Naive thymus-derived CD4-positive, alpha-beta T cell (primary cell): ENCODE measurements around the gene HAGH. TPM values are rescaled to one million over a fixed set of nuclear protein-coding genes. Genes with fewer than 3 reads are reported as not detected.

Experiments used
- ATAC-seq: fragments of 150-1000 bp; cut with Tn5 transposase; 2 replicates; pipeline ENCODE4 v1.10.0; 2021; ENCODE audit warnings: mild to moderate bottlenecking, moderate library complexity
- CTCF ChIA-PET: fragments of 350-600 bp; sonication (Branson Sonifier 250); formaldehyde crosslinking; loops from one replicate; lab custom pipeline; 2021; ENCODE audit warnings: antibody characterized with exemption; lab: Charles Lee
- POLR2A ChIA-PET: fragments of 350-600 bp; sonication (Branson Sonifier 250); formaldehyde crosslinking; loops from one replicate; lab custom pipeline; 2021; ENCODE audit warnings: antibody characterized with exemption, inconsistent platforms; lab: Charles Lee
- DNase-seq, 9 donors: peaks; one replicate each; pipeline versions ENCODE4 v3.0.0 to v3.0.0-alpha.2; 2020 to 2022; ENCODE audit warnings: mixed read lengths in 1 of 9
- H3K27ac ChIP-seq: one replicate; pipeline ENCODE4 v1.7.0; 2013; ENCODE audit warnings: mild to moderate bottlenecking, low read depth, low read length, moderate library complexity
- H3K27me3 ChIP-seq, 2 donors: one replicate each; pipeline ENCODE4 v1.7.0; 2013; ENCODE audit warnings: low read length in 2 of 2, mild to moderate bottlenecking in 2 of 2, moderate library complexity in 2 of 2; ENCODE audit not compliant: control insufficient read depth in 2 of 2, insufficient read depth in 2 of 2
- H3K36me3 ChIP-seq, 3 experiments: 1 replicate in 2 of 3; 2 replicates in 1 of 3; pipeline ENCODE4 v1.7.0; 2013; ENCODE audit warnings: low read length in 3 of 3, mild to moderate bottlenecking in 3 of 3, moderate library complexity in 1 of 3; ENCODE audit not compliant: insufficient read depth in 3 of 3, control insufficient read depth in 2 of 3
- H3K4me1 ChIP-seq, 2 donors: one replicate each; pipeline ENCODE4 v1.7.0; 2013; ENCODE audit warnings: low read length in 2 of 2, mild to moderate bottlenecking in 2 of 2, moderate library complexity in 1 of 2; ENCODE audit not compliant: control insufficient read depth in 2 of 2, insufficient read depth in 2 of 2
- H3K4me3 ChIP-seq: 2 replicates; pipeline ENCODE4 v1.7.0; 2013; ENCODE audit warnings: mild to moderate bottlenecking, low read length
- H3K9me3 ChIP-seq, 3 experiments: 1 replicate in 2 of 3; 2 replicates in 1 of 3; pipeline ENCODE4 v1.7.0; 2013; ENCODE audit warnings: low read length in 3 of 3; ENCODE audit not compliant: control insufficient read depth in 2 of 3
- H3K27ac Mint-ChIP-seq, 9 donors: one replicate each; pipeline ENCODE4 v1.8.0; 2020 to 2022; ENCODE audit warnings: mixed read lengths in 9 of 9, mild to moderate bottlenecking in 8 of 9, moderate library complexity in 5 of 9, inconsistent platforms in 2 of 9
- H3K27me3 Mint-ChIP-seq, 5 donors: one replicate each; pipeline ENCODE4 v1.8.0; 2021 to 2022; ENCODE audit warnings: mixed read lengths in 5 of 5, mild to moderate bottlenecking in 1 of 5
- H3K36me3 Mint-ChIP-seq, 5 donors: one replicate each; pipeline ENCODE4 v1.8.0; 2020 to 2022; ENCODE audit warnings: mixed read lengths in 5 of 5, mild to moderate bottlenecking in 3 of 5, inconsistent platforms in 1 of 5
- H3K4me1 Mint-ChIP-seq, 7 donors: one replicate each; pipeline ENCODE4 v1.8.0; 2020 to 2022; ENCODE audit warnings: mixed read lengths in 7 of 7, mild to moderate bottlenecking in 3 of 7, inconsistent platforms in 1 of 7
- H3K4me3 Mint-ChIP-seq, 10 donors: one replicate each; pipeline ENCODE4 v1.8.0; 2020 to 2022; ENCODE audit warnings: mild to moderate bottlenecking in 10 of 10, mixed read lengths in 10 of 10, moderate library complexity in 6 of 10, inconsistent platforms in 2 of 10
- H3K9me3 Mint-ChIP-seq, 11 donors: one replicate each; pipeline ENCODE4 v1.8.0; 2020 to 2022; ENCODE audit warnings: mixed read lengths in 11 of 11, mild to moderate bottlenecking in 4 of 11, inconsistent platforms in 1 of 11, moderate library complexity in 1 of 11
- intact Hi-C, 2 donors: fragments of 100-400 bp; cut with micrococcal nuclease; formaldehyde crosslinking; loops; one replicate each; pipeline ENCODE4 v1.15.1; 2023
- polyA plus RNA-seq, 2 donors: library from polyadenylated mRNA; unstranded; fragments of 300-500 nt; fragmentation: Illumina TruSeq; gene quantifications; one replicate each; pipeline ENCODE4 v1.2.3, GENCODE V29; 2021
- total RNA-seq, 6 experiments: library from RNA in 5 of 6; stranded (reverse) in 5 of 6; gene quantifications; 1 replicate in 5 of 6; 2 replicates in 1 of 6; pipeline ENCODE4 v1.2.3 and lab custom pipeline; 2021 to 2026

HAGH gene
- total and polyA plus RNA-seq, 7 experiments from 2014 or later, result 39.4 to 72.9 (median 48.9) TPM

DNA sequence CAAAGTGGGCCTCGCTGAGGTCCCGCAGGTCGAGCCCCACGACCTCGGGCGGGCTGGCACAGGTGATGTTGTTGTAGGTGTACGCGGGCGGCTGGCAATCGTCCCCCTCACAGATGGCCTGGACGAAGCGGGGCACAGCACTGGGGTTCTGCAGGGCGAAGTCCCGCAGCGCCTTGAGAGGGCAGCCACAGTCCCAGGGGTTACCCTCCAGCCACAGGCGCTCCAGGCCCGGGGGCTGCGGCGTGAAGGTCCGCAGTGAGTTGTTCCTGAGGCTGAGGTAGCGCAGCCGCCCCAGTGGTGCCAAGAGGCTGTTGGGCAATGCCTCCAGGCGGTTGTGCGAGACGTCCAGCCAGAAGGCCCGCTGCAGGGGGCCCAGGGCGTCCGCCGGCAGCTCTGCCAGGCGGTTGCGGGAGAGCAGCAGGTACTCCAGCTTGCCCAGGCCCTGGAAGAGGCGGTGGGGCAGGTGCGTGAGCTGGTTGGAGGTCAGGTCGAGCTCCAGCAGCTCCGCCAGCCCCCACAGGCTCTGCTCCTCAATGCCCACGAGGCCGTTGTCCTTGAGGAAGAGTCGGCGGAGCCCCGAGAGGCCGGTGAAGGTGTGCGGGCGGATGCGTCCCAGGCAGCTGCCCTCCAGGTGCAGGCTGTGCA lies 35.9 kb downstream of the HAGH start:
- POLR2A ChIA-PET, result interaction anchor here (0.8 kb wide), 1 partner anchor 8 kb away, joined by 3 read pairs; the partner anchor contains the start of genes NUBP2 and SPSB3
- DNase-seq (peak in 1 of 9 donors; percentile 4), ATAC-seq (no peak)
- Mint-ChIP-seq H3K4me3 (no peak overlapping the region), H3K4me1 (peaks cover 0 to 5% (median 2%) of the 10 kb centered on the region in 7 donors), H3K27me3 (no peaks in the 10 kb centered on the region), H3K27ac (no peak overlapping the region), H3K36me3 (peaks cover 0 to 5% (median 1%) of the 10 kb centered on the region in 5 donors), H3K9me3 (no peaks in the 10 kb centered on the region)
- peaks cover 0 to 66% (median 4%) of the 10 kb centered on the region in 3 experiments for H3K36me3 ChIP-seq
- peaks cover 0 to 3% of the 10 kb centered on the region in 2 donors for H3K4me1 ChIP-seq
- no peak overlapping the region for H3K27ac ChIP-seq
- CTCF ChIA-PET, result no interaction called here
- no peak overlapping the region for H3K4me3 ChIP-seq
- H3K9me3 ChIP-seq, result no peaks in the 10 kb centered on the region
- intact Hi-C loops, result no loop called here
- H3K27me3 ChIP-seq, result no peaks in the 10 kb centered on the region

- ChIA-PET CTCF (no interaction called here), POLR2A (interaction anchor here (0.8 kb wide), 1 partner anchor 8 kb away, joined by 3 read pairs; the partner anchor contains the start of genes NUBP2 and SPSB3)
- peaks cover 0 to 71% (median 4%) of the 10 kb centered on the region in 3 experiments for H3K36me3 ChIP-seq
- Mint-ChIP-seq H3K4me3 (no peak overlapping the region), H3K4me1 (peaks cover 0 to 10% (median 5%) of the 10 kb centered on the region in 7 donors), H3K36me3 (peaks cover 0 to 5% (median 1%) of the 10 kb centered on the region in 5 donors), H3K27me3 (no peaks in the 10 kb centered on the region), H3K9me3 (no peaks in the 10 kb centered on the region), H3K27ac (no peak overlapping the region)
- H3K4me1 ChIP-seq, result peaks cover 0 to 8% of the 10 kb centered on the region in 2 donors
- ATAC-seq, result no peak
- H3K9me3 ChIP-seq, result no peaks in the 10 kb centered on the region
- intact Hi-C loops, result no loop called here
- DNase-seq, result no peak
- H3K27ac ChIP-seq, result no peak overlapping the region
- no peak overlapping the region for H3K4me3 ChIP-seq
- H3K27me3 ChIP-seq, result no peaks in the 10 kb centered on the region
These were observed 36.4 kb downstream of the HAGH start for GRCh38 chr16:1790261-1790610.

DNA sequence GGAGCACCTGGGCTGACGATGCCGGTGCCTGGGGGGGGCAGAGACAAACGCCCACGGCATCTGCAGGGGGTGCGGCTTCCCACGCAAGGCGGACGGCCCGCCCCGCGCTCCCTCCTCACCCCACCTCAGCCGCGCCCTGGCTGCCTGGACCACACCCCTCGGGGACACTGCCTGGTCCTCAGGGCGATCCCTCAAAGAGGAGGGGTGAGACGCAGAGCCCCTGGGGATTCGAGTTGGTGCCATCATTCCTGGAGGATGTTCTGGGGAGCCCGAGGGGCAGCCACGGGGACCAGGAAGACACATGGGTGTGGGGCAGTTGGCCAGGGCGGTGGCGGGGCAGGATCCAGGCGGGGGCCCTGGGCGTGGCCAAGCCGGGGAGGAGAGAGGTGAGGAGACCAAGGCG lies 37.0 kb downstream of the HAGH start:
- no peaks in the 10 kb centered on the region for H3K27me3 ChIP-seq
- no peaks in the 10 kb centered on the region for H3K9me3 ChIP-seq
- ChIA-PET POLR2A (no interaction called here), CTCF (no interaction called here)
- H3K4me3 ChIP-seq, result no peak overlapping the region
- peaks cover 0 to 14% of the 10 kb centered on the region in 2 donors for H3K4me1 ChIP-seq
- ATAC-seq (no peak), DNase-seq (peak in 2 of 9 donors; percentile 4 to 20)
- Mint-ChIP-seq H3K4me3 (no peak overlapping the region), H3K27me3 (no peaks in the 10 kb centered on the region), H3K27ac (no peak overlapping the region), H3K36me3 (peaks cover 0 to 5% (median 1%) of the 10 kb centered on the region in 5 donors), H3K9me3 (no peaks in the 10 kb centered on the region), H3K4me1 (peaks cover 0 to 16% (median 7%) of the 10 kb centered on the region in 7 donors)
- intact Hi-C loops, result loop anchor here (10.0 kb wide), 4 partner anchors 365 to 1205 kb away; partner anchors contain the start of genes TRAF7 (in 2 of the 2), UBE2I (in 1 of the 2) and UQCC4 (in 1 of the 2)
- peaks cover 0 to 74% (median 4%) of the 10 kb centered on the region in 3 experiments for H3K36me3 ChIP-seq
- no peak overlapping the region for H3K27ac ChIP-seq

- H3K36me3 Mint-ChIP-seq, result peaks cover 0 to 5% (median 1%) of the 10 kb centered on the region in 5 donors
- intact Hi-C loops, result loop anchor here (10.0 kb wide), 4 partner anchors 364 to 1204 kb away; partner anchors contain the start of genes TRAF7 (in 2 of the 2), UBE2I (in 1 of the 2) and UQCC4 (in 1 of the 2)
- no peaks in the 10 kb centered on the region for H3K9me3 Mint-ChIP-seq
- H3K9me3 ChIP-seq, result no peaks in the 10 kb centered on the region
- no peaks in the 10 kb centered on the region for H3K27me3 ChIP-seq
- peak in 1 of 9 donors; percentile 4 for DNase-seq
- ATAC-seq, result no peak
- peaks cover 0 to 22% (median 7%) of the 10 kb centered on the region in 7 donors for H3K4me1 Mint-ChIP-seq
- POLR2A ChIA-PET, result no interaction called here
- CTCF ChIA-PET, result no interaction called here
- H3K4me3 ChIP-seq, result no peak overlapping the region
- H3K36me3 ChIP-seq, result peaks cover 0 to 74% (median 4%) of the 10 kb centered on the region in 3 experiments
- peak overlapping the region in 2 of 9 donors; percentile 45 to 84 for H3K27ac Mint-ChIP-seq
- peak overlapping the region in 1 of 10 donors; percentile 13 for H3K4me3 Mint-ChIP-seq
- H3K27me3 Mint-ChIP-seq, result no peaks in the 10 kb centered on the region
- peaks cover 5 to 20% of the 10 kb centered on the region in 2 donors for H3K4me1 ChIP-seq
- no peak overlapping the region for H3K27ac ChIP-seq
These were observed 37.9 kb downstream of the HAGH start for GRCh38 chr16:1788708-1789100.

DNA sequence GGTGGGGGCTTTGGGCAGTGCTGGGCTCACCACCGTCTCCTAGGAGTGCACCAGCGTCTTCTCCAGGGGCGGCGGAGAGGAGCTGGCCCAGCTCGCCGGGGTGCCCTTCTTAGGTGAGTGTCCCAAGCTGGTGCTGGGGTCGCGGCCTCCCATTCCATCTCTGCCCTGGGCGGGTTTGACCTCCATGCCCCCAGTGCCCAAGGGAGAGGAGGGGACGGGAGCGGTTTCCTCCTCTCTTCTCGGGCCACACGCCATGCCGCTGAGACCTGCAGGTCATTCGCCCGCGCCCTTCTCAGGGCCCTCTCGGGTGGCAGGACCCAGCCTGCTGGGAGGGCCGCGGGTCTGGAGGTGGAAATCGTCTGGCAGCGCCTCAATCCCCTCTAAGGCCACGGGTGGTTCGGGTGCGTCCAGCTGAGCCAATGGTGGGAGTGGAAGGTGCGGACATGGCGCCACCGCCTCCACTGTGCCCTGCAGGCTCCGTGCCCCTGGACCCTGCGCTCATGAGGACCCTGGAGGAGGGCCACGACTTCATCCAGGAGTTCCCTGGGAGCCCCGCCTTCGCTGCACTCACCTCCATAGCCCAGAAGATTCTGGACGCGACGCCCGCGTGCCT lies 38.4 kb downstream of the HAGH start:
- H3K27ac ChIP-seq, result no peak overlapping the region
- ChIA-PET POLR2A (no interaction called here), CTCF (no interaction called here)
- peaks cover 5 to 20% of the 10 kb centered on the region in 2 donors for H3K4me1 ChIP-seq
- Mint-ChIP-seq H3K27ac (no peak overlapping the region), H3K4me1 (peaks cover 4 to 27% (median 11%) of the 10 kb centered on the region in 7 donors), H3K36me3 (peaks cover 0 to 5% (median 4%) of the 10 kb centered on the region in 5 donors), H3K9me3 (no peaks in the 10 kb centered on the region), H3K27me3 (no peaks in the 10 kb centered on the region), H3K4me3 (no peak overlapping the region)
- H3K36me3 ChIP-seq, result peaks cover 0 to 74% (median 4%) of the 10 kb centered on the region in 3 experiments
- H3K9me3 ChIP-seq, result no peaks in the 10 kb centered on the region
- intact Hi-C loops, result loop anchor here (10.0 kb wide), 4 partner anchors 363 to 1203 kb away; partner anchors contain the start of genes TRAF7 (in 2 of the 2), UBE2I (in 1 of the 2) and UQCC4 (in 1 of the 2)
- peak in 1 of 9 donors; percentile 9 for DNase-seq
- no peaks in the 10 kb centered on the region for H3K27me3 ChIP-seq
- no peak for ATAC-seq
- no peak overlapping the region for H3K4me3 ChIP-seq

- CTCF ChIA-PET, result no interaction called here
- DNase-seq (peak in 1 of 9 donors; percentile 4), ATAC-seq (no peak)
- H3K4me3 Mint-ChIP-seq, result no peak overlapping the region
- POLR2A ChIA-PET, result no interaction called here
- peaks cover 0 to 2% (median 0%) of the 10 kb centered on the region in 5 donors for H3K27me3 Mint-ChIP-seq
- H3K36me3 ChIP-seq, result peaks cover 0 to 74% (median 4%) of the 10 kb centered on the region in 3 experiments
- H3K4me1 Mint-ChIP-seq, result peaks cover 5 to 33% (median 12%) of the 10 kb centered on the region in 7 donors
- H3K27ac Mint-ChIP-seq, result peak overlapping the region in 1 of 9 donors; percentile 43
- H3K9me3 Mint-ChIP-seq, result no peaks in the 10 kb centered on the region
- peaks cover 0 to 5% (median 4%) of the 10 kb centered on the region in 5 donors for H3K36me3 Mint-ChIP-seq
- intact Hi-C loops, result loop anchor here (10.0 kb wide), 4 partner anchors 363 to 1203 kb away; partner anchors contain the start of genes TRAF7 (in 2 of the 2), UBE2I (in 1 of the 2) and UQCC4 (in 1 of the 2)
- no peaks in the 10 kb centered on the region for H3K9me3 ChIP-seq
- no peak overlapping the region for H3K4me3 ChIP-seq
- H3K27me3 ChIP-seq, result no peaks in the 10 kb centered on the region
- no peak overlapping the region for H3K27ac ChIP-seq
- peaks cover 5 to 20% of the 10 kb centered on the region in 2 donors for H3K4me1 ChIP-seq
These were observed 39.1 kb downstream of the HAGH start for GRCh38 chr16:1787322-1788094.
